Activated T-cell treated with anti-CD3 and anti-CD28 coated beads, Interleukin-2, amount 50 U/mL, for 72 hours (primary cell): ENCODE measurements around the gene STAC2. TPM values are rescaled to one million over a fixed set of nuclear protein-coding genes. Genes with fewer than 3 reads are reported as not detected.
A peak's percentile ranks its signal among the peaks of the same experiment; 100 is the strongest.

Source experiments
- ATAC-seq, 2 donors: fragments of 150-1000 bp; cut with Tn5 transposase; replicated peaks in 1 of 2; 2 replicates each; pipeline ENCODE4 v1.10.0; 2021; ENCODE audit warnings: moderate library complexity in 2 of 2, mild to moderate bottlenecking in 1 of 2
- DNase-seq, 2 donors: peaks; one replicate each; pipeline ENCODE4 v3.0.0; 2021 to 2022; ENCODE audit warnings: mixed read lengths in 1 of 2
- H3K27ac Mint-ChIP-seq: one replicate; pipeline ENCODE4 v1.8.0; 2022; ENCODE audit warnings: mild to moderate bottlenecking, moderate library complexity, mixed read lengths
- H3K27me3 Mint-ChIP-seq: one replicate; pipeline ENCODE4 v1.8.0; 2022; ENCODE audit warnings: low read depth, mixed read lengths
- H3K36me3 Mint-ChIP-seq, 2 donors: one replicate each; pipeline ENCODE4 v1.8.0; 2022; ENCODE audit warnings: mixed read lengths in 2 of 2, mild to moderate bottlenecking in 1 of 2; ENCODE audit not compliant: insufficient read depth in 2 of 2
- H3K4me1 Mint-ChIP-seq: one replicate; pipeline ENCODE4 v1.8.0; 2022; ENCODE audit warnings: low read depth, mixed read lengths
- H3K4me3 Mint-ChIP-seq, 2 donors: one replicate each; pipeline ENCODE4 v1.8.0; 2022; ENCODE audit warnings: mild to moderate bottlenecking in 2 of 2, mixed read lengths in 2 of 2, moderate library complexity in 2 of 2
- H3K9me3 Mint-ChIP-seq, 2 donors: one replicate each; pipeline ENCODE4 v1.8.0; 2022; ENCODE audit warnings: mixed read lengths in 2 of 2
- total RNA-seq, 2 donors: library from RNA; stranded (reverse); gene quantifications; one replicate each; pipeline ENCODE4 v1.2.3, GENCODE V29; 2022

Gene STAC2
- total RNA-seq, 2 donors from 2014 or later: 0.07 TPM; not detected in 1

DNA sequence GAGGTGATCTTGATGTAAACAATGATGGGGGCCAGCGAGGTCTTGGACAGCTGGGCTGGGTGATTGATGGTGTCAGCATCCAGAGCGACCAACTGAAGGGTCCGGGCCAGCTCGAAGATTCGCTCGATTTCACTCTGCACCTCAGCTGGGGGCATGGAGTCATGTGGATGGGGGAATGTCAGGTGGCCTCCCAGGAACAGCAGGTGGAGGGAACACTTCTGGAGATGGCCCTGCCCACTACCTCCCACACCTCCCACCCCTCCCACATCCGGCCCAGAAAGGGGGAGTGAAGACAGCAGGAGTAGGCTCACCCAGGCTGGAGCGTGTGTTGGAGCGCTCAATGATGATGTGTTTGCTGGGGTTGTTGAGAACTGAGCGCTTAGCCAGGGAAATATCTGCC, 42.0 kb downstream of the STAC2 start:
- no peak for ATAC-seq
- no peaks in the 10 kb centered on the region for H3K27me3 Mint-ChIP-seq
- no peak overlapping the region for H3K27ac Mint-ChIP-seq
- H3K4me1 Mint-ChIP-seq: no peaks in the 10 kb centered on the region
- no peaks in the 10 kb centered on the region for H3K9me3 Mint-ChIP-seq
- H3K36me3 Mint-ChIP-seq: peaks cover 7 to 10% of the 10 kb centered on the region in 2 donors
- no peak for DNase-seq
- H3K4me3 Mint-ChIP-seq: no peak overlapping the region

DNA sequence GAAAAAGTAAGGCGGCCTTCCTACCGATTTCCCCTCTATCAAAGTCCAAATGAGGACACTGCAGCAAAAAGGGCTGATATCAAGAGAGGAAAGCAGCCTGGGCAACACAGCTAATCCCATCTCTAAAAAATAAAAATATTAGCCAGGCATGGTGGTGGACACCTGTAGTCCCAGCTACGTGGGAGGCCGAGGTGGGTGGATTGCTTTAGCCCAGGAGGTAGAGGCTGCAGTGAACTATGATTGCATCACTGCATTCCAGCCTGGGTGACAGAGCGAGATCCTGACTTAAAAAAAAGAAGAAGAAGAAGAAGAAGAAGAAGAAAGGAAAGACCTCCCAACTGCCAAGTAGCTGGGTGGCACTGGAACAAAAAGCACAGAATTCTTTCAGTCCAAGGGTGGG, 42.7 kb downstream of the STAC2 start:
- Mint-ChIP-seq H3K36me3 (peaks cover 7 to 9% of the 10 kb centered on the region in 2 donors), H3K9me3 (no peaks in the 10 kb centered on the region), H3K4me1 (no peaks in the 10 kb centered on the region), H3K27ac (no peak overlapping the region), H3K4me3 (no peak overlapping the region), H3K27me3 (no peaks in the 10 kb centered on the region)
- ATAC-seq (no peak), DNase-seq (no peak)

DNA sequence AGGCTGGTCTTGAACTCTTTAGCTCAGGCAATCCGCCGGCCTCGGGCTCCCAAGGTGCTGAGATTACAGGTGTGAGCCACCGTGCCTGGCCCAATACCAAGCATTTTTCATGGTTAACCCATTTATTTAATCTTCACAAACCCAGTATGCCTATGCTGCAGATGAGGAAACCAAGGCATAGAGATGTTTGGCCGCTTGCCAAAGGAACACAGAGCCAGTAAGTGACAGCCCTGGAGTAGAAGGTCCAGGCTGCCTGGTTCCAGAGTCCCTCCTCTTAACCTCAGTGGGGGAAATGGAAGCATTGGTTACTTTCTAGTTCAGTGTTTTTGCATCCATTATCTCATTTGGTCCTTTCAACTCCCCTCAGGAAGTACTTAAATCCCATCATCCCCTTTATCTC, 44.4 kb downstream of the STAC2 start:
- no peak overlapping the region for H3K4me3 Mint-ChIP-seq
- ATAC-seq (no peak), DNase-seq (no peak)
- H3K4me1 Mint-ChIP-seq: no peaks in the 10 kb centered on the region
- H3K27ac Mint-ChIP-seq: no peak overlapping the region
- H3K36me3 Mint-ChIP-seq: peaks cover 7 to 9% of the 10 kb centered on the region in 2 donors
- no peaks in the 10 kb centered on the region for H3K27me3 Mint-ChIP-seq
- no peaks in the 10 kb centered on the region for H3K9me3 Mint-ChIP-seq

DNA sequence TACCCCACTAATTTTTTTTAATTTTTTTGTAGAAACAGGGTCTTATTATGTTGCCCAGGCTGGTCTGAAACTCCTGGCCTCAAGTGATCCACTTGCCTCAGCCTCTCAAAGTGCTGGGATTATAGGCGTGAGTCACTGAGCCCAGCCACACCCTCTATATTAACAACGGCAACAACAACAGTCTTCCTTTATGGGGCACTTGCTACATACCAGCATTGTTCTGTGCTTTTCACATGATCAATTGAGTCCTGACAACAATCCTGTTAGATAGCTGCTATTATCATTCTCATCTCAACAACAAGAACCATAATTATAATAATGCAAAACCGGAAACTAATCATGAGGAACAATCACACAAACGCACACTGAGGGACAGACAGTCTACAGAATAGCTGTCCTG, 47.2 kb downstream of the STAC2 start:
- ATAC-seq: no peak
- Mint-ChIP-seq H3K4me3 (no peak overlapping the region), H3K4me1 (no peaks in the 10 kb centered on the region), H3K27ac (no peak overlapping the region), H3K9me3 (no peaks in the 10 kb centered on the region), H3K36me3 (peaks cover 4 to 6% of the 10 kb centered on the region in 2 donors), H3K27me3 (no peaks in the 10 kb centered on the region)
- DNase-seq: no peak

DNA sequence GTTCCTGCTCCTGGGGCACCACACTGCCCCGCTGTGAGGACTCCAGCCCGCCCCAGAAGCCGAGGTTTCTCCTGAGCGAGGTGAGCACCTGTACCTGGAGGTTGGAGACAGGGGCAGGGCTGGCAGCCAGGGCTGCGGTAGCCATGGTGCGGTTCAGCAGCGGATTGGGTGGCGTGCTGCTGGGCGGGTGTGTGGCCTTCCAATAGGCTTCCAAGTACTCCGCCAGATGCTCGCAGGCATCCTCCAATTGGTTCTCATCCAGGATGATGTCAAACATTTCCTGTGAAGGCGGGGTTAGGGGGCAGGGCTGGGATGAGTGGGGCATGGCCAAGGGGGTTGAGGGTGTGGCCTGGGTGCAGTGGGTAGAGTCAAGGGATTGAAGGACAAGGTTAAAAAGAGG, 48.5 kb downstream of the STAC2 start:
- no peaks in the 10 kb centered on the region for H3K36me3 Mint-ChIP-seq
- H3K4me3 Mint-ChIP-seq: no peak overlapping the region
- no peak overlapping the region for H3K27ac Mint-ChIP-seq
- DNase-seq: no peak
- H3K27me3 Mint-ChIP-seq: no peaks in the 10 kb centered on the region
- ATAC-seq: no peak
- no peaks in the 10 kb centered on the region for H3K9me3 Mint-ChIP-seq
- no peaks in the 10 kb centered on the region for H3K4me1 Mint-ChIP-seq

DNA sequence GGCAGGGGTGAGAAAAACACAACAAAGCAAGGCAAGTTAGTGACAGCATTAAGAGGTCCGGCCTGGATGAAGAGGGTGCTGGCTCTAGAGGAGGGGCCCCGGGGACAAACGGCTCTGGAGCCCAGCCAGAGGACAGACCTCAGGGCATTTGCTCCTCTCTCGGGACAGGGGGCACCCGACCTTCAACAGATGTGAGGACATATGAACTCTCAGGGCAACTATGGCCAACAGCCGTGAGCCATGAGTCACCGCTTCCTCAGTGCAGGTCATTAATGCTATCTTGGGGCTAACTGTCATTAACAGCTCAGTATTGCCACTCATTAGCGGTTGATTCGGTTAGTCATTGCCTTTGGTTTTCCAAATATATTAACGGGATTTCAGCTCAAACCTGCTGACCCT, 50.1 kb downstream of the STAC2 start:
- no peaks in the 10 kb centered on the region for H3K9me3 Mint-ChIP-seq

DNA sequence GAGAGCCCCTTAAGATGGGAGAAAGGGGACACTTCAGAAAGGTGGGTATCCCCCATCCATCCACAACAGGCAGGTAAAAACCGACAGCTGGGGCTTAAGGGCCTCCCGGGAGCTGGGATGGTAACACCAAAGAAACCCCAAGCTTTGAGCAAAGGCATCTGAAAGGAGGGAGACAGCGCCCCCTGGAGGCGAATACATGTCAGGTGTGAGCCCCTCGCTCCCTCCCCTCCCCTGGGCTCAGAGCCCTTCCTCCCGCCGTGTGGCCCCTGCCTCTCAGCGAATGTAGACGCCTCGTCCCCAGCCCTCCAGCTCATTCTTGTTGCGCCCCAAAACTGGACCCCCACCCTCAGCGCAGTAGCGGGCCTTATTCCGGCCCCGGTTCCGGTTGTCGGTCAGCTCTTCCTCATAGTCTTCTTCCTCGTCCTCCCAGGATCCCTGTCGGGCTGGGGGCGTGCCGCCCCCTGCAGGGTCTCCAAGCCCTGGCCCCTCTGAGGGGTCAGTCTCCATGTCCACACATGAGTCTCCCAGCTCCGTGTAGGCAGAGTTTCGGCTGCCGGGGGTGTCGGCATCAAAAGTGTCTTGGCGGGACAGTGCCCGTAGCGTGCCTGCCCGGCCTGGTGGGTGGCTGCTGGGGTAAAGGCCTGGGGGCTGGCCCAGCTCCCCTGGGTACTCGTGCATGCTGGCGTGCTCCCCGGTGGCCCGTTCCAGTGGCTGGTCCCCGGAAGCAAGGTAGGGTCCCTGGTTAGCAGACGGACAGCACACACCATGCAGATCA, 50.6 kb downstream of the STAC2 start:
- no peaks in the 10 kb centered on the region for H3K4me1 Mint-ChIP-seq
- H3K36me3 Mint-ChIP-seq: no peaks in the 10 kb centered on the region
- H3K27ac Mint-ChIP-seq: no peak overlapping the region
- H3K4me3 Mint-ChIP-seq: no peak overlapping the region
- ATAC-seq (peak; percentile 80), DNase-seq (peak; percentile 79 to 80)
- H3K9me3 Mint-ChIP-seq: no peaks in the 10 kb centered on the region
- peaks cover 6% of the 10 kb centered on the region for H3K27me3 Mint-ChIP-seq

More for the DNA sequence above, 50.1 kb downstream of the STAC2 start:
- Mint-ChIP-seq H3K36me3 (no peaks in the 10 kb centered on the region), H3K27ac (no peak overlapping the region), H3K4me1 (no peaks in the 10 kb centered on the region), H3K4me3 (no peak overlapping the region), H3K27me3 (peaks cover 2% of the 10 kb centered on the region)
- ATAC-seq (no peak), DNase-seq (no peak)

DNA sequence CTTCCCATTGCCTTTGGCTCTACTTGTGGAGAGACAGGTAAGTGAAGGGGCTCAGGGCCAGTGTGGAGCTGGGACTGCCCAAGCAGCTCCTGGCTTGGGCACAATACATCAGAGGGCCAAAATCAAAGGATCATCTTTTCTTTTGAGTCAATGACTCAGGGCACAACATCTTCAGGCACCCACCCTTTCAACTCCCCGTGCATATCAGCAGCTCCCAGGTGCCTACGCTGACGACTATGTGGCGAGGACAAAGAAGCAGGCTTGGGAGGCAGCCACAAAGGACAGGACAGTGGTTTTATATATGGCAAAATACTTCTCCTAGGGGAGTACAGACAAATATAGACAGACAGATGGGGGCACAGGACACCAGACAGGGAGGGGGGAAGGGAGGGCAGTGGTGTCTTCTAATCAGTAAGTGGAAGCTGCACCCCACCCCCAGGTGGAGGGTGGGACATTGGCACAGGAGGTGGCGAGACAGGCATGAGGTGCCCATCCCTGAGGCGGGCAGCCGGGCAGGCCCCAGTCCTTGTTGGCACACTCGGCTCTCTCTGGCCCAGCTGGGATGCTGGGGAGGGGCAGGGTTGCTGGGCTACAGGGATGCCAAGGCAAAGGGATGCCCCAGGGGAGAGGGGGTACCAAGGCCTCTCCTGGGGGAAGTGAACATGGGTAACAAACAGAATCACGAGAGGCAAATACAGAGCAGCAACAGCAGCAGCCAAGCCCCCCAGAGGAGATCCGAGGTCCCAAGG, 52.0 kb downstream of the STAC2 start:
- Mint-ChIP-seq H3K36me3 (no peaks in the 10 kb centered on the region), H3K4me3 (no peak overlapping the region), H3K27me3 (peaks cover 14% of the 10 kb centered on the region), H3K9me3 (no peaks in the 10 kb centered on the region), H3K4me1 (no peaks in the 10 kb centered on the region), H3K27ac (no peak overlapping the region)
- no peak for DNase-seq
- ATAC-seq: no peak

DNA sequence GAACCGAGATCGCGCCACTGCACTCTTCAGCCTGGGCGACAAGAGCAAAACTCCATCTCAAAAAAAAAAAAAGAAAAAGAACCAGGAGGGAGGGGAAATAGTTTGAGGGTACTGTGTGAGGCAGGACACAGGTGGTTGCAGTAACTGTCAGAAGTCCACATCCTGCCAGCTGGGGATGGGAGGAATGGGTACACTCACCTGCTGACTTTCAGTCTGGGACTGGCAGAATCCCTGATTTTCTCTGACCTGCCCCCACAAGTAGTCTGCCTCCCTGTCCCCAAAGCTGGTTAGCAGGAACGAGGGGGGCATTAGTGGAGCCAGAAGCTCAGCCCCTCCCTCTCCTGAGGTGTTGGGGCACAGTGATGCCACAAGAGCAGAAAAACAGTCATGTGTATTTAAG, 52.7 kb downstream of the STAC2 start:
- DNase-seq: no peak
- no peak for ATAC-seq
- Mint-ChIP-seq H3K9me3 (peaks cover 0 to 4% of the 10 kb centered on the region in 2 donors), H3K4me3 (no peak overlapping the region), H3K4me1 (no peaks in the 10 kb centered on the region), H3K27ac (no peak overlapping the region), H3K36me3 (no peaks in the 10 kb centered on the region), H3K27me3 (peaks cover 14% of the 10 kb centered on the region)

DNA sequence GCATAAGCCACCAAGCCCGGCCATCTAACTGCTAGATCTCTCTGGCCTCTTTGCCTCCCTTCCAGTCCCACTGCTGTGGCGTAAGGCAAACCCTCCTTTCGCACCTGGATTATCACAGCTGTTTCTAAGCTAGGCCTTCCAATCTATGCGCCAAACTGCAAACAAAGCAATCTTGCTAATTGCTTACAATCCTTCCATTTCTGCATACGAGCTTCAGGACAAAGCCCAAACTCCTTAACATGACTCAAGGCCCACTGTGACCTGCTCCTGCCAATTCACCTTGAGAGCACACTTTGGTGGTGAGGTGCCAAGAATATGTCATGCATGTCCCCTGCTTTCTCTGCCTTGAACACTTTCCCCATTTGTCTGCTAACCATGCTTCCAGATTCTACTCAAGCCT, 53.8 kb downstream of the STAC2 start:
- H3K4me1 Mint-ChIP-seq: peaks cover 8% of the 10 kb centered on the region
- no peak overlapping the region for H3K27ac Mint-ChIP-seq
- peaks cover 22% of the 10 kb centered on the region for H3K27me3 Mint-ChIP-seq

DNA sequence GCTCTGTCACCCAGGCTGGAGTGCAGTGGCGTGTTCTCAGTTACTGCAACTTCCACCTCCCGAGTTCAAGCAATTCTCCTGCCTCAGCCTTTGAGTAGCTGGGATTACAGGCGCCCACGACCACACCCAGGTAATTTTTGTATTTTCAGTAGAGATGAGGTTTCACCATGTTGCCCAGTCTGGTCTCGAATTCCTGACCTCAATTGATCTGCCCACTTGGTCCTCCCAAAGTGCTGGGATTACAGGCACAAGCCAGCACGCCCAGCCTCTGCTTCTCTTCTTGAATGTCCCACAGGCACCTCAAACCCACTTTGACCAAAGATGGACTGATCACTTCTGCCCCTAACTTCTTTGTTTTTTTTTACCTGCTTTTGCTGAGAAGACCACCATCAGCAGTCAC, 55.2 kb downstream of the STAC2 start:
- Mint-ChIP-seq H3K9me3 (peaks cover 0 to 4% of the 10 kb centered on the region in 2 donors), H3K36me3 (no peaks in the 10 kb centered on the region), H3K4me1 (peaks cover 9% of the 10 kb centered on the region), H3K27ac (no peak overlapping the region), H3K27me3 (peaks cover 34% of the 10 kb centered on the region), H3K4me3 (no peak overlapping the region)
- DNase-seq (no peak), ATAC-seq (no peak)

More for the DNA sequence above, 53.8 kb downstream of the STAC2 start:
- no peak overlapping the region for H3K4me3 Mint-ChIP-seq
- peaks cover 0 to 4% of the 10 kb centered on the region in 2 donors for H3K9me3 Mint-ChIP-seq
- DNase-seq: no peak
- ATAC-seq: no peak
- no peaks in the 10 kb centered on the region for H3K36me3 Mint-ChIP-seq

DNA sequence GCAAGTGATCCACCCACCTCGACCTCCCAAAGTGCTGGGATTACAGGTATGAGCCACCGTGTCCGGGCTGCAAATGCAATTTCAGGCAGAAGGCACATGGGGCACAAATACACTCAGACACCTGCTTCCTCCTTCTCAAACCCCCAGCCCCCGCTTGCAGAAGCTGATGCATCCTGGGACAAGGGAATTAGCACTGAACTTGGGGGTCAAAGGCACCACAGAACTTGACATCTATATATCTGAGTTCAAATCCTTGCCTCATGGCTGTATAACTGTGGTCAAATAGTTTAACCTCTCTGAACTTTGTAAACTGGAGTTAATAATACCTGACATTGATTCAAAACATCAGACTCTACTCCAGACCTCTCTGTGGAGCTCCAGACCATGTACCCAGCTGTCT, 55.6 kb downstream of the STAC2 start:
- Mint-ChIP-seq H3K27ac (no peak overlapping the region), H3K9me3 (peaks cover 0 to 4% of the 10 kb centered on the region in 2 donors), H3K27me3 (peaks cover 34% of the 10 kb centered on the region), H3K4me3 (no peak overlapping the region), H3K4me1 (peaks cover 10% of the 10 kb centered on the region), H3K36me3 (no peaks in the 10 kb centered on the region)
- DNase-seq: no peak
- no peak for ATAC-seq

DNA sequence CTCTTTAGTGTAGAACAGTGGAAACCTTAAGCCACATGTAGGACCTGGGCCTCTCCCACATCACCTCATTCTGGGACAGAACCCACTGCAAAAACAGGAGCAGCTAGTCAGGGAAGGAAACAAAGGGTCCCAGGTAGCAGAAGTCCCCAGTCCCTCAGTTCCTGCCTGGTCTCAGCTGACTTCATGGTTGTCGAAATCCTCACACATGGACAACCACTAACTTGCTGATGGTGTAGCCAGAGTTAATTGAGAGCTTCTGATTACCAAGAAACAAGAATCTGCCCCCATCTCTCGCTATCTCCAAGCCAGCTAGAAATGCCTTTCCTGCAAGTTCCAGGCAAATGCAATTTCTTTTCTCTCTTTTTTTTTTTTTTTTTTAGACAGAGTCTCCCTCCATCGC, 56.2 kb downstream of the STAC2 start:
- Mint-ChIP-seq H3K27ac (no peak overlapping the region), H3K27me3 (peaks cover 34% of the 10 kb centered on the region), H3K4me1 (peaks cover 16% of the 10 kb centered on the region), H3K4me3 (no peak overlapping the region), H3K36me3 (no peaks in the 10 kb centered on the region), H3K9me3 (peaks cover 0 to 4% of the 10 kb centered on the region in 2 donors)
- no peak for ATAC-seq
- no peak for DNase-seq
